Breast epithelium (tissue), 4 donors: Measurements from ENCODE around the gene C12orf57. TPM values are rescaled to one million over a fixed set of nuclear protein-coding genes. Genes with fewer than 3 reads are reported as not detected.

ENCODE experiments used
- DNase-seq, 2 donors: peaks; one replicate each; pipeline ENCODE4 v3.0.0-alpha.2; 2019; ENCODE audit warnings: low spot score in 2 of 2
- H3K27ac ChIP-seq, 2 donors: fragments of 200-600 bp; sonication (generic) in 1 of 2; one replicate each; pipeline ENCODE4 v1.5.1; 2016 to 2019; ENCODE audit warnings: mild to moderate bottlenecking in 1 of 2
- H3K27me3 ChIP-seq, 2 donors: fragments of 200-600 bp; sonication (generic) in 1 of 2; one replicate each; pipeline versions ENCODE4 v1.5.1 to v1.6.0; 2017 to 2019; ENCODE audit warnings: control low read depth in 1 of 2, mild to moderate bottlenecking in 1 of 2
- H3K36me3 ChIP-seq: fragments of 200-600 bp; one replicate; pipeline ENCODE4 v1.5.1; 2019
- H3K4me1 ChIP-seq, 2 donors: fragments of 200-600 bp; sonication (generic); one replicate each; pipeline ENCODE4 v1.5.1; 2016 to 2019; ENCODE audit warnings: control low read depth in 1 of 2
- H3K4me3 ChIP-seq, 3 donors: fragments of 200-600 bp; sonication (generic); 1 replicate in 2 of 3; 2 replicates in 1 of 3; pipeline ENCODE4 v1.5.1; 2016 to 2019; ENCODE audit warnings: mild to moderate bottlenecking in 3 of 3, moderate library complexity in 2 of 3
- H3K9me3 ChIP-seq, 2 donors: fragments of 200-600 bp; sonication (generic) in 1 of 2; one replicate each; pipeline ENCODE4 v1.5.1; 2016 to 2019; ENCODE audit warnings: control low read depth in 1 of 2
- POLR2A ChIP-seq: fragments of 450-650 bp; IDR thresholded peaks from one replicate; pipeline ENCODE4 v1.6.1; 2016; ENCODE audit warnings: antibody characterized with exemption, mild to moderate bottlenecking, moderate library complexity
- POLR2AphosphoS5 ChIP-seq, 3 donors: sonication (generic); formaldehyde crosslinking; IDR thresholded peaks; one replicate each; pipeline ENCODE4 v1.6.1; 2017; ENCODE audit warnings: antibody characterized with exemption in 3 of 3
- intact Hi-C: fragments of 100-400 bp; cut with DNase I; formaldehyde crosslinking; loops from one replicate; pipeline ENCODE4 v1.15.1; 2023; ENCODE audit warnings: low total_unique reads
- total RNA-seq, 3 donors: library from RNA; depleted of rRNA; stranded (reverse); fragments of >200 nt; gene quantifications; one replicate each; pipeline ENCODE4 v1.1.0, GENCODE V29; 2016
- TF ChIP-seq, protein P1 (sequence below), 3 donors: fragments of 450-650 bp; IDR thresholded peaks; one replicate each; pipeline ENCODE4 v1.5.1; 2016 to 2017; ENCODE audit warnings: antibody characterized with exemption in 3 of 3, mild to moderate bottlenecking in 3 of 3, moderate library complexity in 3 of 3

Gene C12orf57
- total RNA-seq, 3 donors from 2014 or later = 515 to 824 (median 547) TPM

DNA sequence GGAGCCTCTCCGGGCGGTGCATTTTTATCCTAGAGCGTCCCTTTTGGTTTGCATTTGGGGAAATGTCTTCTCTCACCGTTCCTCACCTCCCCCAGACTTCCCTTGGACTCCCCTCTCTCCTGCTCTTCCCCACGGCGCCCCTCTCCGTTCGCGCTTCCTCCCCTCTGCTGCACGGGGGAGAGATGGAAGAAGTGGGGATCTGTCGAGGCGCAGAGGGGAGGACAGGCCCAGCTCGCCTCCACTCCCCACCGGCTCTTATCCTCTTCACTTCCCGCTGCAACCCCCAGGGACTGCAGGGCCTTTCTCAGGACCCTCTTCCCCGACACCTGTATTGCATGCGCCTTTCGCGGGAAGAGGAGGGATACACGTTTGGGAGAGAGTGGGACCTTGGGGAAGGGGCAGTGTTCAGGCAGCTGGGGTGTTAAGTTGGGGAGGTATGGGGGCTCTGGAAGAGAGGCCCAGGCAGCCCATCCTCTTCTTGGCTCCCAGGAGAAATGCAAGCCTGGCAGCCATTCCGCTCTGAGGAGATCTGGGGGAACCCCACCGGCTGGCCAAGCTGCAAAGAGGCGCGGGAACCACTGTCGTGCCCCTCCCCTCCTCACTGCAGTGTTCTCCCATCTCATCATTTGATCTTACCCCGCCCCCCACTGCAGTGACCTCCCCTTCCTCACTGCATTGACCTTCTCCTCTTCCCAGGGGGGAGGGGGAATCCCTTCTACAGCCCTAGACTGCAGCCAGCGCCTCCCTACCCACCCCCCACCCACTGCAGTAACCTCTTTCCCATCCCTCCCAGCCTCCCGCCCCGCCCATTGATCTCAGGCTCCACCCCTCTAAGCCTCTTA lies 28.7 kb upstream of the C12orf57 start:
- DNase-seq = no peak
- peaks cover 0 to 5% of the 10 kb centered on the region in 2 donors for H3K4me1 ChIP-seq
- intact Hi-C loops = no loop called here
- no peaks in the 10 kb centered on the region for H3K36me3 ChIP-seq
- TF ChIP-seq POLR2A = no peak
- TF ChIP-seq, protein P1, sequence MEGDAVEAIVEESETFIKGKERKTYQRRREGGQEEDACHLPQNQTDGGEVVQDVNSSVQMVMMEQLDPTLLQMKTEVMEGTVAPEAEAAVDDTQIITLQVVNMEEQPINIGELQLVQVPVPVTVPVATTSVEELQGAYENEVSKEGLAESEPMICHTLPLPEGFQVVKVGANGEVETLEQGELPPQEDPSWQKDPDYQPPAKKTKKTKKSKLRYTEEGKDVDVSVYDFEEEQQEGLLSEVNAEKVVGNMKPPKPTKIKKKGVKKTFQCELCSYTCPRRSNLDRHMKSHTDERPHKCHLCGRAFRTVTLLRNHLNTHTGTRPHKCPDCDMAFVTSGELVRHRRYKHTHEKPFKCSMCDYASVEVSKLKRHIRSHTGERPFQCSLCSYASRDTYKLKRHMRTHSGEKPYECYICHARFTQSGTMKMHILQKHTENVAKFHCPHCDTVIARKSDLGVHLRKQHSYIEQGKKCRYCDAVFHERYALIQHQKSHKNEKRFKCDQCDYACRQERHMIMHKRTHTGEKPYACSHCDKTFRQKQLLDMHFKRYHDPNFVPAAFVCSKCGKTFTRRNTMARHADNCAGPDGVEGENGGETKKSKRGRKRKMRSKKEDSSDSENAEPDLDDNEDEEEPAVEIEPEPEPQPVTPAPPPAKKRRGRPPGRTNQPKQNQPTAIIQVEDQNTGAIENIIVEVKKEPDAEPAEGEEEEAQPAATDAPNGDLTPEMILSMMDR (IDR thresholded peaks at IDR 0.05) = no peak
- no peak for TF ChIP-seq POLR2AphosphoS5 (IDR thresholded peaks at IDR 0.05)
- H3K27me3 ChIP-seq = no peaks in the 10 kb centered on the region
- H3K27ac ChIP-seq = peak overlapping the region; percentile 81 to 93
- H3K4me3 ChIP-seq = peak overlapping the region; percentile 59 to 87 (median 70)
- no peaks in the 10 kb centered on the region for H3K9me3 ChIP-seq

DNA sequence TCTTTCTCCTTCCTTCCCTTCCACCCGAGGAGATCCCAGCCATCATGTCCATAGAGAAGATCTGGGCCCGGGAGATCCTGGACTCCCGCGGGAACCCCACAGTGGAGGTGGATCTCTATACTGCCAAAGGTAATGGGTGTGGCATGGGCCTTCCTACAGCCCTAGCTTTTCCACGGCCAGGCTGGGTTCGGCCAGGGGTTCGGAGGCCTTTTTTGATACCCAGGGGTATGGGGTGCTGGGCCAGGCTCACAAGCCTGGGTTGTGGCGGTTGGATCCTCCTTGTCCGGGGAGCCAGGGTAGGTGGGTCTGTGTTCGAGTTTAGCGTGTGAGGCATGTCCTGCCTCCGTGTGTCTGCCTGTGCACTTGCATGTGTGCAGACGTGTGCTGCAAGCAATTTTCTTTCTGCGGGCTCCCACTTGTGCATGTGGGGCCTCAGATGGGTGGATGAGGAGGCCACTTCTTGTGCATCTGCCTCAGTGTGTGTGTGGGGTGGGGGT lies 28.0 kb upstream of the C12orf57 start:
- H3K27ac ChIP-seq = peak overlapping the region in 1 of 2 donors; percentile 93
- TF ChIP-seq POLR2AphosphoS5 (IDR thresholded peaks at IDR 0.05) (no peak), POLR2A (no peak)
- TF ChIP-seq, protein P1 (IDR thresholded peaks at IDR 0.05) = no peak

DNA sequence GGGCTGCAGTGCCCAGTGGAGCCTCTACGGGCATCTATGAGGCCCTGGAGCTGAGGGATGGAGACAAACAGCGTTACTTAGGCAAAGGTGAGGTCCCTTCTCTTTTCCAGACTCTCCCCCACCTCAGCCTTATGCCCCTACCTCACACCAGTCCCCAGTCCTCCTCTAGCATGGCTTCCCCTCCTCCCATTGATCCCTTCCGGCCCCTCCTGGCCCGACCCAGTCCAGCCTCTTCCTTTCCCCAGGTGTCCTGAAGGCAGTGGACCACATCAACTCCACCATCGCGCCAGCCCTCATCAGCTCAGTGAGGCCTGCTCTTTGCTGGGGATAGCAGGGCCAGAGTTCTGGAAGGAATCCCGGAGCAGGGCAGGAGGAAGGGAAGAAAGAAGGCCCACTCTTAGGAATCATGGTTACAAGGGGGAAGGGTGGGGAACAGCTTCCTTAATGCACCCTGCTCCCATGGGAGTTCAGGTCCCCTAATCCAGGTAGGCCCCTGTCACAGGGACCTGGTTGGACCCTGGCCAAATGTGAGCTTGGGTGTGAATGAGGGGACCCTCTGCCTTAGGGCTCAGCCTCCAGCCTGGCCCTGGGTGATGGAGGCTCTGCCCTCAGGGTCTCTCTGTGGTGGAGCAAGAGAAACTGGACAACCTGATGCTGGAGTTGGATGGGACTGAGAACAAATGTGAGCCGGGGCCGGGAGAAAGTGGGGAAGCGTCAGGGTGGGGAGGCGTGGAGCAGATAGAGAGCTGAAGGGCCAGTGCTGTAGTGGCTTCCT lies 27.2 kb upstream of the C12orf57 start:
- H3K36me3 ChIP-seq = no peaks in the 10 kb centered on the region
- TF ChIP-seq POLR2AphosphoS5 (IDR thresholded peaks at IDR 0.05) = no peak
- TF ChIP-seq, protein P1 (IDR thresholded peaks at IDR 0.05) = no peak
- TF ChIP-seq POLR2A = no peak
- intact Hi-C loops = no loop called here

More for the DNA sequence above, 28.0 kb upstream of the C12orf57 start:
- H3K4me3 ChIP-seq = peak overlapping the region in 1 of 3 donors; percentile 87
- no peaks in the 10 kb centered on the region for H3K27me3 ChIP-seq
- no peak for DNase-seq
- intact Hi-C loops = no loop called here
- no peaks in the 10 kb centered on the region for H3K9me3 ChIP-seq
- peaks cover 0 to 5% of the 10 kb centered on the region in 2 donors for H3K4me1 ChIP-seq
- no peaks in the 10 kb centered on the region for H3K36me3 ChIP-seq

DNA sequence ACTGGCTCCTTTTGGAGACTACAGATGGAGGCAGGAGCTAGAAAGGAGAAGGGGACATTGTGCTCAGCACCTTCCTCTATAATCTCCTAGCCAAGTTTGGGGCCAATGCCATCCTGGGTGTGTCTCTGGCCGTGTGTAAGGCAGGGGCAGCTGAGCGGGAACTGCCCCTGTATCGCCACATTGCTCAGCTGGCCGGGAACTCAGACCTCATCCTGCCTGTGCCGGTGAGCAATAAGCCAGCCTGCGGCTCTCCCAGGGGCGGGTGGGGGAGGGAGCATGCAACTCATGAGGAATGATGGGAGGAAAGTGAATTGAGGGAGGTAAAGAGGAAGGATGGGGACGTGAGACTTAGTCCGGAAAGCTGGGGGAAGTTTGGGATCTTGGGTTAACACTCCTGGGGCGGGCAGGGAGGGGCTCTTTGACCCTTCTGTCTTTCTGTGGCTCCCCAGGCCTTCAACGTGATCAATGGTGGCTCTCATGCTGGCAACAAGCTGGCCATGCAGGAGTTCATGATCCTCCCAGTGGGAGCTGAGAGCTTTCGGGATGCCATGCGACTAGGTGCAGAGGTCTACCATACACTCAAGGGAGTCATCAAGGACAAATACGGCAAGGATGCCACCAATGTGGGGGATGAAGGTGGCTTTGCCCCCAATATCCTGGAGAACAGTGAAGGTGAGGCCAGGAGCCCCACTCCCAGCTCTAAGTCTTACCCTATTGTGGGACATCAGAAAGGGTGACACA lies 26.2 kb upstream of the C12orf57 start:
- Histone ChIP-seq H3K4me1 (peaks cover 0 to 5% of the 10 kb centered on the region in 2 donors), H3K4me3 (no peak overlapping the region), H3K36me3 (no peaks in the 10 kb centered on the region), H3K27me3 (no peaks in the 10 kb centered on the region), H3K9me3 (no peaks in the 10 kb centered on the region), H3K27ac (no peak overlapping the region)
- TF ChIP-seq, protein P1 (IDR thresholded peaks at IDR 0.05) = no peak
- no peak for TF ChIP-seq POLR2AphosphoS5 (IDR thresholded peaks at IDR 0.05)
- no peak for DNase-seq
- intact Hi-C loops = no loop called here

More for the DNA sequence above, 27.2 kb upstream of the C12orf57 start:
- Histone ChIP-seq H3K27ac (no peak overlapping the region), H3K4me1 (peaks cover 0 to 5% of the 10 kb centered on the region in 2 donors), H3K27me3 (no peaks in the 10 kb centered on the region), H3K4me3 (no peak overlapping the region), H3K9me3 (no peaks in the 10 kb centered on the region)
- no peak for DNase-seq
